HepG2 (cell line): ENCODE measurements around the gene C14orf119. TPM values are rescaled to one million over a fixed set of nuclear protein-coding genes. Genes with fewer than 3 reads are reported as not detected.

Source experiments
- ATAC-seq: fragments of 200-7000 bp; cut with Tn5 transposase; 3 replicates; pipeline ENCODE4 v1.9.1; 2020; ENCODE audit warnings: mild to moderate bottlenecking, moderate library complexity
- BruUV-seq: library from RNA; stranded (reverse); fragments of 400-500 nt; replicated peaks from 2 replicates; lab custom pipeline; 2021; lab: Mats Ljungman, UMichigan
- CTCF ChIA-PET: fragments of 300-600 bp; formaldehyde crosslinking; extraction: SDS; loops from one replicate; lab custom pipeline; 2021; ENCODE audit warnings: low total read pairs, inconsistent platforms, low intra/inter-chr PET ratio; lab: Yijun Ruan, JAX
- POLR2A ChIA-PET: fragments of 350-600 bp; sonication (Branson Sonifier 250); formaldehyde crosslinking; loops from one replicate; lab custom pipeline; 2020; ENCODE audit warnings: antibody characterized with exemption, inconsistent platforms; lab: Yijun Ruan, JAX
- DNase-seq: peaks from one replicate; pipeline ENCODE4 v3.0.0-alpha.2; 2015; ENCODE audit warnings: low spot score
- FAIRE-seq: peaks from 3 replicates; lab custom pipeline; 2011; peaks lifted over from hg19 to GRCh38; lab: Jason Lieb, UNC
- H2AFZ ChIP-seq: one replicate; pipeline ENCODE4 v1.6.1; 2011; ENCODE audit warnings: low read length, inconsistent platforms
- H3K27ac ChIP-seq: fragments of 300-600 bp; 3 replicates; pipeline ENCODE4 v1.8.0; 2011; ENCODE audit warnings: mixed run types, mild to moderate bottlenecking, mixed read lengths, low read length, inconsistent platforms; ENCODE audit not compliant: insufficient read depth; ENCODE audit errors: extremely low read length
- H3K27me3 ChIP-seq, 2 experiments: fragments of 200-600 bp in 1 of 2; 2 replicates in 1 of 2; 3 replicates in 1 of 2; pipeline versions ENCODE4 v1.6.0 to v1.8.0; 2011; ENCODE audit warnings: low read length in 2 of 2, mild to moderate bottlenecking in 2 of 2, moderate library complexity in 2 of 2, inconsistent platforms in 1 of 2; ENCODE audit not compliant: insufficient read depth in 2 of 2, control insufficient read depth in 1 of 2
- H3K36me3 ChIP-seq, 2 experiments: fragments of 200-600 bp in 1 of 2; replicated peaks in 1 of 2; 2 replicates in 1 of 2; 3 replicates in 1 of 2; pipeline versions ENCODE4 v1.5.1 to v1.8.0; 2011; ENCODE audit warnings: low read length in 2 of 2, inconsistent platforms in 1 of 2; ENCODE audit not compliant: insufficient read depth in 2 of 2, control insufficient read depth in 1 of 2
- H3K4me1 ChIP-seq: 2 replicates; pipeline ENCODE4 v1.5.1; 2012; ENCODE audit warnings: low read length, inconsistent platforms; ENCODE audit not compliant: insufficient read depth
- H3K4me2 ChIP-seq: 2 replicates; pipeline ENCODE4 v1.6.0; 2011; ENCODE audit warnings: low read depth, low read length, inconsistent platforms
- H3K4me3 ChIP-seq, 3 experiments: fragments of 200-600 bp in 1 of 3; sonication (generic), shearing (Covaris generic) in 1 of 3; replicated peaks in 1 of 3; 2 replicates each; pipeline ENCODE4 v1.5.1; 2011 to 2016; ENCODE audit warnings: low read length in 3 of 3, inconsistent platforms in 2 of 3, low read depth in 2 of 3, mild to moderate bottlenecking in 2 of 3, control low read depth in 1 of 3, mixed read lengths in 1 of 3; ENCODE audit not compliant: insufficient read depth in 1 of 3
- H3K79me2 ChIP-seq: one replicate; pipeline ENCODE4 v1.6.1; 2011; ENCODE audit warnings: low read length, inconsistent platforms; ENCODE audit not compliant: insufficient read depth
- H3K9ac ChIP-seq: 2 replicates; pipeline ENCODE4 v1.6.0; 2011; ENCODE audit warnings: mild to moderate bottlenecking, low read depth, low read length, inconsistent platforms; ENCODE audit not compliant: insufficient read depth
- H3K9me3 ChIP-seq: 2 replicates; pipeline ENCODE4 v1.5.1; 2012; ENCODE audit warnings: mild to moderate bottlenecking, low read length
- H4K20me1 ChIP-seq: 2 replicates; pipeline ENCODE4 v1.6.0; 2011; ENCODE audit warnings: inconsistent platforms, mild to moderate bottlenecking, low read length, moderate library complexity; ENCODE audit not compliant: insufficient read depth
- ARNT2 ChIP-seq: sonication (generic); formaldehyde crosslinking; IDR thresholded peaks from 2 replicates; pipeline ENCODE4 v1.8.0; 2022; ENCODE audit warnings: mild to moderate bottlenecking, low read depth, missing genetic modification reagents, moderate library complexity
- ESRRA ChIP-seq: sonication (generic); formaldehyde crosslinking; IDR thresholded peaks from 2 replicates; pipeline ENCODE4 v1.5.1; 2020; ENCODE audit warnings: mild to moderate bottlenecking, low read depth, missing genetic modification reagents
- NR2F6 ChIP-seq, 2 experiments: IDR thresholded peaks; 2 replicates each; pipeline ENCODE4 v1.6.1; 2016; ENCODE audit warnings: antibody characterized with exemption in 1 of 2, mild to moderate bottlenecking in 1 of 2
- NRL ChIP-seq: sonication (generic); formaldehyde crosslinking; IDR thresholded peaks from 2 replicates; pipeline ENCODE4 v1.5.0; 2020; ENCODE audit warnings: missing genetic modification reagents, mild to moderate bottlenecking, moderate library complexity, borderline replicate concordance
- SOX6 ChIP-seq, 2 experiments: fragments of 450-650 bp in 1 of 2; sonication (generic) in 1 of 2; formaldehyde crosslinking in 1 of 2; IDR thresholded peaks; 2 replicates each; pipeline versions ENCODE4 v1.4.0 to v1.6.1; 2017 to 2020; ENCODE audit warnings: antibody characterized with exemption in 1 of 2, mild to moderate bottlenecking in 1 of 2, missing genetic modification reagents in 1 of 2
- TBX2 ChIP-seq: sonication (generic); formaldehyde crosslinking; IDR thresholded peaks from 2 replicates; pipeline ENCODE4 v1.5.0; 2020; ENCODE audit warnings: missing genetic modification reagents, mild to moderate bottlenecking, borderline replicate concordance
- ZNF253 ChIP-seq: sonication (generic); formaldehyde crosslinking; IDR thresholded peaks from 2 replicates; pipeline ENCODE4 v1.8.0; 2022; ENCODE audit warnings: mild to moderate bottlenecking, missing genetic modification reagents, borderline replicate concordance
- ZNF572 ChIP-seq: sonication (generic); formaldehyde crosslinking; IDR thresholded peaks from 2 replicates; pipeline ENCODE4 v1.5.1; 2020; ENCODE audit warnings: mild to moderate bottlenecking, missing genetic modification reagents
- ZNF839 ChIP-seq: sonication (generic); formaldehyde crosslinking; IDR thresholded peaks from 2 replicates; pipeline ENCODE4 v1.4.0; 2020; ENCODE audit warnings: missing genetic modification reagents, mild to moderate bottlenecking, borderline replicate concordance
- WGBS: methylation state at CpG from one replicate; pipeline ENCODE4 v1.1.6; 2017; ENCODE audit warnings: low lambda C conversion rate; 5-methylcytosine and 5-hydroxymethylcytosine counted together
- in situ Hi-C: cut with HindIII; loops from 2 replicates; pipeline ENCODE4 v1.10.0; 2017; ENCODE audit warnings: low pct_unique_long_range_greater_than_20kb; ENCODE audit not compliant: extremely low pct_ligation_motif_present
- intact Hi-C: fragments of 100-400 bp; cut with micrococcal nuclease; formaldehyde crosslinking; loops from one replicate; pipeline ENCODE4 v1.10.0; 2022; ENCODE audit not compliant: unreplicated experiment
- polyA plus RNA-seq, 8 experiments: library from polyadenylated mRNA; depleted of rRNA in 3 of 8; stranded (reverse) in 7 of 8; unstranded in 1 of 8; fragments of >200 nt; fragmentation: Illumina TruSeq in 4 of 8; extraction: Trizol in 4 of 8; gene quantifications; 2 replicates each; pipeline versions ENCODE4 v1.2.1 to v1.2.3, GENCODE V29; 2011 to 2016; ENCODE audit warnings: low read depth in 4 of 8, missing spikeins in 1 of 8, mixed read lengths in 1 of 8; ENCODE audit not compliant: insufficient read depth in 1 of 8
- total RNA-seq, 5 experiments: library from RNA; depleted of rRNA; stranded (reverse); fragments of >200 nt; fragmentation: Illumina TruSeq; extraction: Trizol; gene quantifications; 2 replicates each; pipeline ENCODE4 v1.2.3, GENCODE V29; 2016; ENCODE audit warnings: low read depth in 1 of 5
- TF ChIP-seq, protein P1 (sequence below): sonication (generic); formaldehyde crosslinking; IDR thresholded peaks from 2 replicates; pipeline ENCODE4 v1.4.0; 2020; ENCODE audit warnings: low read depth, missing genetic modification reagents
- TF ChIP-seq, protein P2 (sequence below): sonication (generic); formaldehyde crosslinking; IDR thresholded peaks from 2 replicates; pipeline ENCODE4 v1.4.0; 2020; ENCODE audit warnings: missing genetic modification reagents
- TF ChIP-seq, protein P3 (sequence below): sonication (generic); formaldehyde crosslinking; IDR thresholded peaks from 2 replicates; pipeline ENCODE4 v1.4.0; 2020; ENCODE audit warnings: mild to moderate bottlenecking, missing genetic modification reagents
- TF ChIP-seq, protein P4 (sequence below): sonication (generic); formaldehyde crosslinking; IDR thresholded peaks from 2 replicates; pipeline ENCODE4 v1.4.0; 2020; ENCODE audit warnings: mild to moderate bottlenecking, missing genetic modification reagents

The C14orf119 gene
- total and polyA plus RNA-seq, 2 of the 13 experiments (the other 11 are each of a cell fraction or from before 2014, with no cell fraction given) = 117 to 206 TPM

DNA sequence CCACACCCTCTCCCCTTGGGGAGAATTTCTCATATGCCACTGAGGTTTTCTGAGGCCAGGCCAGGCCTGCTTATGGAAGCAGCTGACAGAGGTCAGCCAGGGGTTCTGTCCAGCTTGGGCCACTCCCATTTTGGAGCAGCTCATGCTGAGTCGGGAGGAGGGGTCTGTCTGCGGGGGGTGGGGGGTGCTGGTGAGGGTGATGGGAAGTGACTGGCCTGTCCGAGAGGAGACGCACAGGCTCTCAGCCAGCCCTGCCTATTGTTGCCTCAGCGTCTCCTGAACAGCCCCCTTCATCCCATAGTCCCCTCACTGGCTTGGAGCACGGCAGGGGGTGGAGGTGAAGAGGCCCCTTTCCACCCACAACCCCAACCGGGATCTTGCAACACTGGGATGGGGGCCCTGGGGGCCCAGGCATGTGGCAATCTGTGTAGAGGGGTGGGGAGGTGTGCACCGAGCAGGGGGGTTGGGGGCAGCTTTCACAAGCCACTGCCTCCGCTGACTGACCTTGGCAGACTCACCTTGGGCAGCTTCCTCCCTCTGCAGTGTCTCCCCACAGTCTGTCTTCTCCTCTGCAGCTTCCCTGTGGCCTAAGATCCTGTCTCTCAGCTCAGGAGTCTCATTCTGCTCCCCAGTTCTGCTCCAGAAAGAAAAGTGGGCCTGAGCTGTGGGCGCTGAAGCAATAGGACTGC, 18.3 kb downstream of the C14orf119 start:
- no peak for DNase-seq
- peak; percentile 16 for ATAC-seq
- TF ChIP-seq ARNT2 (CRISPR knock-in tag) (no peak), ESRRA (peak; percentile 78; the same call in 1 of the 2 replicates), NR2F6 (IDR thresholded peaks at IDR 0.05) (0 out of 2 replicates have a peak, but pooled peaks have one; percentile 9), NR2F6 (CRISPR knock-in tag; IDR thresholded peaks at IDR 0.05) (0 out of 2 replicates have a peak, but pooled peaks have one; percentile 12), ZNF839 (CRISPR knock-in tag) (peak; percentile 45; the same call in 1 of the 2 replicates), SOX6 (IDR thresholded peaks at IDR 0.05) (no peak), SOX6 (CRISPR knock-in tag; IDR thresholded peaks at IDR 0.05) (peak; percentile 39; the same call in 1 of the 2 replicates), ZNF253 (CRISPR knock-in tag) (0 out of 2 replicates have a peak, but pooled peaks have one; percentile 30), NRL (CRISPR knock-in tag) (0 out of 2 replicates have a peak, but pooled peaks have one; percentile 7), ZNF572 (CRISPR knock-in tag) (peak; percentile 79), TBX2 (CRISPR knock-in tag) (0 out of 2 replicates have a peak, but pooled peaks have one; percentile 29)
- TF ChIP-seq, protein P1, sequence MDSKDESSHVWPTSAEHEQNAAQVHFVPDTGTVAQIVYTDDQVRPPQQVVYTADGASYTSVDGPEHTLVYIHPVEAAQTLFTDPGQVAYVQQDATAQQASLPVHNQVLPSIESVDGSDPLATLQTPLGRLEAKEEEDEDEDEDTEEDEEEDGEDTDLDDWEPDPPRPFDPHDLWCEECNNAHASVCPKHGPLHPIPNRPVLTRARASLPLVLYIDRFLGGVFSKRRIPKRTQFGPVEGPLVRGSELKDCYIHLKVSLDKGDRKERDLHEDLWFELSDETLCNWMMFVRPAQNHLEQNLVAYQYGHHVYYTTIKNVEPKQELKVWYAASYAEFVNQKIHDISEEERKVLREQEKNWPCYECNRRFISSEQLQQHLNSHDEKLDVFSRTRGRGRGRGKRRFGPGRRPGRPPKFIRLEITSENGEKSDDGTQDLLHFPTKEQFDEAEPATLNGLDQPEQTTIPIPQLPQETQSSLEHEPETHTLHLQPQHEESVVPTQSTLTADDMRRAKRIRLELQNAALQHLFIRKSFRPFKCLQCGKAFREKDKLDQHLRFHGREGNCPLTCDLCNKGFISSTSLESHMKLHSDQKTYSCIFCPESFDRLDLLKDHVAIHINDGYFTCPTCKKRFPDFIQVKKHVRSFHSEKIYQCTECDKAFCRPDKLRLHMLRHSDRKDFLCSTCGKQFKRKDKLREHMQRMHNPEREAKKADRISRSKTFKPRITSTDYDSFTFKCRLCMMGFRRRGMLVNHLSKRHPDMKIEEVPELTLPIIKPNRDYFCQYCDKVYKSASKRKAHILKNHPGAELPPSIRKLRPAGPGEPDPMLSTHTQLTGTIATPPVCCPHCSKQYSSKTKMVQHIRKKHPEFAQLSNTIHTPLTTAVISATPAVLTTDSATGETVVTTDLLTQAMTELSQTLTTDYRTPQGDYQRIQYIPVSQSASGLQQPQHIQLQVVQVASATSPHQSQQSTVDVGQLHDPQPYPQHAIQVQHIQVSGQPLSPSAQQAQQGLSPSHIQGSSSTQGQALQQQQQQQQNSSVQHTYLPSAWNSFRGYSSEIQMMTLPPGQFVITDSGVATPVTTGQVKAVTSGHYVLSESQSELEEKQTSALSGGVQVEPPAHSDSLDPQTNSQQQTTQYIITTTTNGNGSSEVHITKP (CRISPR knock-in tag) = 0 out of 2 replicates have a peak, but pooled peaks have one; percentile 9
- TF ChIP-seq, protein P2, sequence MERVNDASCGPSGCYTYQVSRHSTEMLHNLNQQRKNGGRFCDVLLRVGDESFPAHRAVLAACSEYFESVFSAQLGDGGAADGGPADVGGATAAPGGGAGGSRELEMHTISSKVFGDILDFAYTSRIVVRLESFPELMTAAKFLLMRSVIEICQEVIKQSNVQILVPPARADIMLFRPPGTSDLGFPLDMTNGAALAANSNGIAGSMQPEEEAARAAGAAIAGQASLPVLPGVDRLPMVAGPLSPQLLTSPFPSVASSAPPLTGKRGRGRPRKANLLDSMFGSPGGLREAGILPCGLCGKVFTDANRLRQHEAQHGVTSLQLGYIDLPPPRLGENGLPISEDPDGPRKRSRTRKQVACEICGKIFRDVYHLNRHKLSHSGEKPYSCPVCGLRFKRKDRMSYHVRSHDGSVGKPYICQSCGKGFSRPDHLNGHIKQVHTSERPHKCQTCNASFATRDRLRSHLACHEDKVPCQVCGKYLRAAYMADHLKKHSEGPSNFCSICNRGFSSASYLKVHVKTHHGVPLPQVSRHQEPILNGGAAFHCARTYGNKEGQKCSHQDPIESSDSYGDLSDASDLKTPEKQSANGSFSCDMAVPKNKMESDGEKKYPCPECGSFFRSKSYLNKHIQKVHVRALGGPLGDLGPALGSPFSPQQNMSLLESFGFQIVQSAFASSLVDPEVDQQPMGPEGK (CRISPR knock-in tag) = peak; percentile 97
- TF ChIP-seq, protein P3, sequence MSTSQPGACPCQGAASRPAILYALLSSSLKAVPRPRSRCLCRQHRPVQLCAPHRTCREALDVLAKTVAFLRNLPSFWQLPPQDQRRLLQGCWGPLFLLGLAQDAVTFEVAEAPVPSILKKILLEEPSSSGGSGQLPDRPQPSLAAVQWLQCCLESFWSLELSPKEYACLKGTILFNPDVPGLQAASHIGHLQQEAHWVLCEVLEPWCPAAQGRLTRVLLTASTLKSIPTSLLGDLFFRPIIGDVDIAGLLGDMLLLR = peak; percentile 56; the same call in 1 of the 2 replicates
- TF ChIP-seq, protein P4, sequence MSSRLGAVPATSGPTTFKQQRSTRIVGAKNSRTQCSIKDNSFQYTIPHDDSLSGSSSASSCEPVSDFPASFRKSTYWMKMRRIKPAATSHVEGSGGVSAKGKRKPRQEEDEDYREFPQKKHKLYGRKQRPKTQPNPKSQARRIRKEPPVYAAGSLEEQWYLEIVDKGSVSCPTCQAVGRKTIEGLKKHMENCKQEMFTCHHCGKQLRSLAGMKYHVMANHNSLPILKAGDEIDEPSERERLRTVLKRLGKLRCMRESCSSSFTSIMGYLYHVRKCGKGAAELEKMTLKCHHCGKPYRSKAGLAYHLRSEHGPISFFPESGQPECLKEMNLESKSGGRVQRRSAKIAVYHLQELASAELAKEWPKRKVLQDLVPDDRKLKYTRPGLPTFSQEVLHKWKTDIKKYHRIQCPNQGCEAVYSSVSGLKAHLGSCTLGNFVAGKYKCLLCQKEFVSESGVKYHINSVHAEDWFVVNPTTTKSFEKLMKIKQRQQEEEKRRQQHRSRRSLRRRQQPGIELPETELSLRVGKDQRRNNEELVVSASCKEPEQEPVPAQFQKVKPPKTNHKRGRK (CRISPR knock-in tag) = no peak

More for the DNA sequence above, 18.3 kb downstream of the C14orf119 start:
- WGBS = 3% methylated on average over 10 of the region's 10 CpGs
- FAIRE-seq = no peak
- H4K20me1 ChIP-seq = no peaks in the 10 kb centered on the region
- peak overlapping the region; percentile 59 for H2AFZ ChIP-seq
- no peak overlapping the region for H3K9ac ChIP-seq
- peak overlapping the region; percentile 64 for H3K4me2 ChIP-seq
- no peaks in the 10 kb centered on the region for H3K79me2 ChIP-seq
- in situ Hi-C loops = no loop called here
- H3K4me1 ChIP-seq = peaks cover 33% of the 10 kb centered on the region
- H3K27ac ChIP-seq = no peak overlapping the region
- BruUV-seq = no TSS peak
- peak overlapping the region; percentile 4 to 42 (median 7); a peak in 2 of 6 replicates for H3K4me3 ChIP-seq
- intact Hi-C loops = no loop called here
- no peaks in the 10 kb centered on the region for H3K36me3 ChIP-seq
- H3K9me3 ChIP-seq = no peaks in the 10 kb centered on the region
- H3K27me3 ChIP-seq = peaks cover 48 to 89% of the 10 kb centered on the region in 2 experiments
- ChIA-PET POLR2A (interaction anchor here (1.0 to 6.6 kb wide), 5 partner anchors 16 to 208 kb away, joined by 3 to 66 read pairs (median 3); partner anchors contain the start of genes ACIN1, C14orf119 and PABPN1), CTCF (interaction anchor here (1.0 kb wide), 1 partner anchor 73 kb away, joined by 4 read pairs; no protein-coding TSS in a partner anchor)
